HG03039 (cell line): ENCODE results near the gene OR2T11.
"Not testable (repeated sequence)": the region's sequence is repeated elsewhere in the genome, so short reads cannot be mapped to it uniquely, and the experiment has no call there.

ENCODE experiments used
- ATAC-seq: cut with Tn5 transposase; IDR thresholded peaks from one replicate; pipeline ENCODE4 v1.9.1; 2021; ENCODE audit warnings: mild to moderate bottlenecking, moderate library complexity; ENCODE audit not compliant: unreplicated experiment

OR2T11 gene

DNA sequence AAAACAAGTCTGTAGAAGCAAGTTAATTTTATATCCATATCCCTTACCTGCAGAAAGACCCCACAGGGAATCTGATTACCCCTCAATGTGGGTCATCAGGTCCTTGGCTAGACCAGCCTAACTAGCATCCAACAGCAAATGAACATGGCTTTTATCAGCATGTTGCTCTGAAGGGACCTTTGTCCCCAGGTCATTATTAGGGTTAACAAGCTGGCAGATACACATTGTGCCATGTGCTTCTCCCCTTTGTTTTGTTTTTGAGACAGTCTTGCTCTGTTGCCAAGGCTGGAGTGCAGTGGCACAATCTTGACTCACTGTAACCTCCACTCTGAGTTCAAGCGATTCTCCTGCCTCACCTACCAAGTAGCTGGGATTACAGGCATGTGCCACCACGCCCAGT, at the start of gene OR2T11:
TSS of gene OR2T11 (minus strand) at position 101 of the 400 bp plus-strand sequence. CDS start 7,963 bp downstream, outside the sequence.
- not testable (repeated sequence) for ATAC-seq

- no peak for ATAC-seq
Measured at GRCh38 chr1:248681651-248682050, 46.8 kb upstream of the OR2T11 start.

- ATAC-seq, result no peak
Measured at GRCh38 chr1:248670003-248670402, 35.1 kb upstream of the OR2T11 start.

- peak; percentile 92 for ATAC-seq
Measured at GRCh38 chr1:248663453-248664328, 28.8 kb upstream of the OR2T11 start.

- not testable (repeated sequence) for ATAC-seq
Measured at GRCh38 chr1:248656797-248657196, 21.9 kb upstream of the OR2T11 start.

DNA sequence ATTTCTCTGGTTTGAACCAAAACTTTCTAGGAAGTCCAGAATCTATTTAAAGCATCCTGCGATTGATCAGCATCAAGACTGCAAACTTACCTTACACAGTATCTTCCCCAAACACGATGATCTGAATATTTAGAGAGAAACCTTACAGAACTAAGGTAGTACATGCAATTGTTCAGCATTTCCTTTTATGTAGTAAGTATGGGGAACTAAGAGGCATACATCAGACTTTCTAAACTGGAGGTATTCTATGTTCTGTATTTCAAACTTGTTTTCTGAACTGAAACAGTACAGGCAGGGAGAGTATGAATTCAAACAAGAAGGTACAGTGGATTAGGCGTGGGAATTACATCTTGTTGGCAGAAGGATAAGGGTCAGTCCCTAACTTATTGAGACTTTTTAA, 20.5 kb upstream of the OR2T11 start, which contains the start of gene OR2T27:
TSS of gene OR2T27 (minus strand) at position 175 of the 400 bp plus-strand sequence. CDS start 4,644 bp downstream, outside the sequence.
- ATAC-seq, result not testable (repeated sequence)

DNA sequence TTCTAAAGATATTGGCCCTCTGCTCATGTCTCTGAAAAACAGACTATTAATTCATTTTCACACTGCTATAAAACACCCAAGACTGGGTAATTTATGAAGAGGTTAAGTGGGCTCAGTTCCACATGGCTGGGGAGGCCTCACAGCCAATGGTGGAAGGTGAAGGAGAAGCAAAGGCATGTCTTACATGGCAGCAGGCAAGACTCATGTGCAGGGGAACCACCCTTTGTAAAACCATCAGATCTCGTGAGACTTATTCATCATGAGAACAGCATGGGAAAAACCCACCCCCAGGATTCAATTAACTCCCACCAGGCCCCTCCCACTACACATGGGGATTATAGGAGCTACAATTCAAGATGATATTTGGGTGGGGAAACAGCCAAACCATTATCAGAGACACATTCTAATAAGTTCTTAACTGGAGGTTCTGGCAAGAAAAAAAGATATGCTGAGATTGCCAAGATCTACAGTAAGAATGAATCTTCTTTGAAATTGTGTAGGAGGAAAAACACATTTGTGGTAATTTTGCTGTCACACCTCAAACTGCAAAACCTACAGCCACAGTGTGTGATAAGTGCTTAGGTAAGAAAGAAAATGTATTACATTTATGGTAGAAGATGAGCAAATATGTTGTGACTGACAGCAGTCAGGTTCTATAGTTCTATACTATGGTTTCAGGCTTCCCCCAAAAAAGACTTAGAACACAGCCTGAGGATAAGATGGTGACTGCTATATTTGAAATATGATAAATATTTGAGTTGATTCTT, 14.1 kb upstream of the OR2T11 start:
- not testable (repeated sequence) for ATAC-seq

GRCh38 chr1:248645178-248645577, 10.3 kb upstream of the OR2T11 start, which contains the start of gene OR2T35:
Gene OR2T35, minus strand, starts transcription at chr1:248645278. Its CDS starts 6,020 bp downstream, at chr1:248639258.
- ATAC-seq, result not testable (repeated sequence)

DNA sequence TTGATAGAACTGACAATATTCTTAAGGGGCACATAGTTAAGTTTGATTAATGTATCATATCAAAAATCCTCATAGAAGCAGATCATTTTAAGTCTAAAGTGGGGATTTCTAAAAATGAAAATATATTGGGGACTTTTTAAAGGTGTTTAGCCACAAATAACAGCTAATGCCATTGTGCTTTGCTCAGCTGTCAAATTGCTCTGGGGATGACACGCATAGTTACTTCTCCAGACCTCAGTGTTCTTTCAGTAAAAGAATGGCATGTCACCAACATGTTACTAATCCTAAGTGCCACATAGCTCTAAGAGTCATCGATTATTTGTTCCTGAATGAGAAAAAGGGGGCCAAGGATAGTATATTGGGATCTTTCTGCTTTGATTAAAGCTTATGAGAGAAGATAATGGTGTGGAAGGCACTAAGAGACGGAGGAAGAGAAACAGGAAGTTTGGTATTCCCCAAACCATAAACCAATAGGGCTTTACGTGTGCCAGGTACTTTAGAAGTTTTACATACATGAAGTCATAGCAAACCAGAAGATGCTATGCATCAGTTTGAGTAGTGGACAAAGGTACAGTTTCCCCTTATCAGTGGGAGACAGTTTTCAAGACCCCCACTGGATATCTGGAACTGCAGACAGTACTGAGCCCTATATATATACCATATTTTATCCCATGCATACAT, 8.2 kb upstream of the OR2T11 start:
- ATAC-seq, result peak; percentile 66

DNA sequence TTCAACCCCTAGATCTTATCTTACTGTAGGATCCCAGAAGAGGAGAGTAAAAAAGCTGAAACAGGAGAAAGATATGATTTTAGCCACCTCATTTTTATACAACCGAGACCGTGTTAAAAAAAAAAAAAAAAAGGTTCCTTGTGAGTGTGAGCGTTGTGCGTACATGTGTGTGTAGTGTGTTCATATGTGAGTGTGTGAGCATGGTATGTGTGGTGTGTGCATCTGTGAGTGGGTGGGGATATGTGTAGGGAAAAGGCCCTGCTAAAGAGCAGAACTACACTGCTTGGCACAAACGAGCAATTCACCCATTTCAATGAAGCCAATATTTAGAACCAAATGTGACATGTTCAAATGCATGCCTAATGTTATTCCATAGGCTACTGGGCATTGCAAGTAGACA, 6.7 kb upstream of the OR2T11 start:
- ATAC-seq, result not testable (repeated sequence)

- ATAC-seq, result not testable (repeated sequence)
Measured at GRCh38 chr1:248640906-248641305, 6.0 kb upstream of the OR2T11 start.

- peak; percentile 42 for ATAC-seq
Measured at GRCh38 chr1:248639652-248640051, 4.8 kb upstream of the OR2T11 start.

GRCh38 chr1:248636612-248637011, 1.7 kb upstream of the OR2T11 start:
- not testable (repeated sequence) for ATAC-seq

GRCh38 chr1:248631354-248632008, 3.4 kb downstream of the OR2T11 start:
- no peak for ATAC-seq

DNA sequence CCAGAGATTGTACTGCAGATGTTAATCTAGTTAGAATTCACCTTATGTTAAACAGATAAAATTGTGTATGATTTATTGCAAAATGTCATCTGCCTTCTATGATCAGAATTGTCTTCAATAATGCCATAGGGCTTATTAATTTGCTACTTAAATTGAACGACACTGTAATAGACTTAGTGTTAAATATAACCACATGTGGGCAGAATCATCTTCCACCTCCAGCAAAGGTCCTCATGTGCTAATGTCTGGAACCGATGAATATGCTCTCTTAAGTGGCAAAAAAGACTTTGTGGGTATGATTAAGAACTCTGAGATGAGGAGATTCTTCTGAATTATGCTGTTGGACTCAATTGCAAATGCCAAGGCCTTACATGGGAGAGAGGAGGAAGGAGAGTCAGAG, 4.3 kb downstream of the OR2T11 start:
- no peak for ATAC-seq

DNA sequence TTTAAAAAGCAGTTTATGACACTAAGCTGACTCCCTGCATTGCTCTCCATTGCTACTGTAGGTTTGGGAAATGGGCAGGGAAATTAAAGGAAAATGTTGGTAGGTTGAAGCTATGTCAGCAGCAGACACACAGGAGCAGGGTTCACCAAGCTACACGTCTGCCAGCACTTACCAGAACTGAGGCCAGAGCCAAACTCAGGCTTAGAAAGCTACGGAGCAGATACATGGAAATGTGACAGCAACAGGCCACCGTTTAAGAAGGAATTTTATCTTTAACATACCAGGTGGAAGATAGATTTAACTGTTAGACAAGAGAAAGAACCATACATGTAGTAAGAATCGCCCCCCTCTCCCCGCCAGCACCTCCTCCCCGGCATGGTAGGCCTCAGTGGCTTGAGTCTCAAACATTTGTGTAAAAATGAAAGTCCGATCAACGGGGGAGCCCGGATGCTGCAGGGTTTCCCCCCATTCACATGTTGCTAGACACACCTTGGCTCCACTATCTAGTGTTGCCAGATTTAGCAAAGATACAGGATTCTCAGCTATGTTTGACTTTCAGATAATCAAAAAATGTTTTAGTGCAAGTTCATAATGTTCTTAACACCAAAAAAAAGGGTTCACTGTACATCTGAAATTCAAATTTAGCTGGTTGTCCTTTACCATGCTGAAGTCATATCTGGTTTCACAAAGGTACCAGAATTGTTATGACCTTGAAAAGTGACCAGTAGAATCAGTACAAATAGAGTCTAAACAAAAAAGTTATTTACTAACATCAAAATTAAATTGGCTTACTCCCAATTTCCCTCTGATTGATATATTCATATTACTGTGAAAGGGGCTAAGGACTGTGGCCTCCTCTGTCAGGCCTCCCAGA, 6.7 kb downstream of the OR2T11 start:
- peak; percentile 87 for ATAC-seq

GRCh38 chr1:248625971-248626370, 8.9 kb downstream of the OR2T11 start:
- ATAC-seq, result no peak

GRCh38 chr1:248625166-248625565, 9.7 kb downstream of the OR2T11 start:
- ATAC-seq, result no peak

GRCh38 chr1:248622570-248623001, 12.3 kb downstream of the OR2T11 start:
- ATAC-seq, result peak; percentile 83
